Stimulated activated CD4-positive, alpha-beta T cell treated with anti-CD3 and anti-CD28 coated beads, TNF-alpha, amount 100 ng/mL, for 1 hour (primary cell): Measurements from ENCODE around the gene TRIM39.
"Not testable (repeated sequence)": the region's sequence is repeated elsewhere in the genome, so short reads cannot be mapped to it uniquely, and the experiment has no call there.

Experiments used
- DNase-seq, 3 donors: peaks; one replicate each; pipeline ENCODE4 v3.0.0-alpha.2; 2020; ENCODE audit warnings: low read depth in 3 of 3, low spot score in 1 of 3

Gene TRIM39

GRCh38 chr6:30326526-30327231 is at the start of gene TRIM39:
Gene TRIM39 (plus strand): TSS chr6:30326927. CDS start chr6:30329318, 2,391 bp downstream.
- DNase-seq: peak; percentile 57 to 79 (median 71)

- not testable (repeated sequence) for DNase-seq
These were observed 45.7 kb upstream of the TRIM39 start for GRCh38 chr6:30280988-30281387.

- DNase-seq: no peak
These were observed 44.2 kb upstream of the TRIM39 start for GRCh38 chr6:30282522-30282921.

- no peak for DNase-seq
These were observed 43.0 kb upstream of the TRIM39 start for GRCh38 chr6:30283761-30284160.

DNA sequence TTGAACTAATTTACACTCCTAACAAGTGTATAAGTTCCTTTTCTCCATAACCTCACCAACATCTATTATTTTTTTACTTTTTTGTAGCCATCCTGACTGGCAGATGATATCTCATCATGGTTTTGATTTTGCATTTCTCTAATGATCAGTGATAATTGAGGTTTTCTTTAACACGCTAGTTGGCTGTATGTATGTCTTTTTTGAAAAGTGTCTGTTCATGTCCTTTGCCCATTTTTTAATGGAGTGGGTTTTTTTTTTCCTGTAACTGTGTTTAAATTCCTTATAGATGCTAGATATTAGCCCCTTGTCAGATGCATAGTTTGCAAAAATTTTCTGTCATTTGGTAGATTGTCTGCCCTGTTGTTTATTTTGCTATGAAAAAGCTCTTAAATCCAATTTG is 39.6 kb upstream of the TRIM39 start:
- DNase-seq: no peak

DNA sequence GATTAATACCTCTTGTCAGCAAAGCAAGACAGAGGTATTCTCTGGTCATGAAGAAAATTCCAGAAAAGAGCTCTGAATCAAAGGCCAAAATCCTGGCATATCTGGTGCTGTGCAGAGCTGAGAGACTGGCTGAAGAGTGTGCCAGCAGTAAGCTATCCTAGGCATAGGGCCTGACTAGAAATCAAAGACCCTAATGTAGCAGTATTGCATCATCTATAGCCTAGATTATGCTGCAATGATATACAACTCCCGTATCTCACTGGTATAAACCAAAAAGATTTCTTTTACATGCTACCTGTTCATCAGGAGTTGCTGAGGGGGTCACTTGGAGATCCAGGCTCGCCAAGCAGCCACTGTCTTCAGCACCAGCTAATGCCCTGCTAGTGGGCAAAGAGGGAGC is 30.9 kb upstream of the TRIM39 start:
- no peak for DNase-seq

DNA sequence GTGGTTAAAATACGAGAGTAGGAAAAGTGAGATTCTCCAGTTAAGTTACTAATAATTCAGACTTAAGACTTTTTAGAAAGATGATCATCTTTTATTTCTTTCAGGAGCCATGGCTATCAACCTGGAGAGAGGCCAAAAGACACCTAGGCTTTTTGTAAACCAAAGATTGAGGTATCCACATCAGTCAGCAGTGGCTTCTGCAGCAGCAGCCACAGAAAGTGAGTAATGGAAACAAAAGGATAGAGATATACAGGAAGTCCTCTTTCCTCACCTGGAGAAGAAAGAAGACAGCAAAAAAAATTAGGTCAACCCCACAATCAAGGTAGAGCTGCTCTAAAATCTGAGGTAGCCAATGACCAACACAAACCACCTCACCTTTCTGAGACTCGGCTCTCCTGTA is 22.7 kb upstream of the TRIM39 start:
- DNase-seq: no peak

- DNase-seq: no peak
These were observed 15.6 kb upstream of the TRIM39 start for GRCh38 chr6:30311101-30311500.

- DNase-seq: no peak
These were observed 15.1 kb upstream of the TRIM39 start for GRCh38 chr6:30311671-30312070.

DNA sequence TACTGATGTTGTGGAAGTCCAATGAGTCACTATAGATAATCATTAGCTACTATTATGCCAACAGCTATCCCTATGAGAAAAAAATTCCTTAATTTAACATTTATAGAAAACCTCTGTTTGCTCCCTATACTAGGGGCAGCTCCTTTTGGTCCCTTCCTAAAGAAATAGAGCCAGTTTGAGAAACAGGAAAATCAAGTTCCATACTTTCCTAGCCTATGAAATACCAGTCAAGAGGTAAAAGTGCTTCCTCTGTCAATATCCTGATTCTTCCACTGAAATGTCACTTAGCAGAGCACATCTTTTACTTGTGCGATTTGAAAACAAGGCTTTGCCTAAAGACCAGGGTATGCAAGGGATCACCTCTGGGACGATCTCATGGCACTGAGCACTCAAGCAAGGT is 14.5 kb upstream of the TRIM39 start:
- no peak for DNase-seq

DNA sequence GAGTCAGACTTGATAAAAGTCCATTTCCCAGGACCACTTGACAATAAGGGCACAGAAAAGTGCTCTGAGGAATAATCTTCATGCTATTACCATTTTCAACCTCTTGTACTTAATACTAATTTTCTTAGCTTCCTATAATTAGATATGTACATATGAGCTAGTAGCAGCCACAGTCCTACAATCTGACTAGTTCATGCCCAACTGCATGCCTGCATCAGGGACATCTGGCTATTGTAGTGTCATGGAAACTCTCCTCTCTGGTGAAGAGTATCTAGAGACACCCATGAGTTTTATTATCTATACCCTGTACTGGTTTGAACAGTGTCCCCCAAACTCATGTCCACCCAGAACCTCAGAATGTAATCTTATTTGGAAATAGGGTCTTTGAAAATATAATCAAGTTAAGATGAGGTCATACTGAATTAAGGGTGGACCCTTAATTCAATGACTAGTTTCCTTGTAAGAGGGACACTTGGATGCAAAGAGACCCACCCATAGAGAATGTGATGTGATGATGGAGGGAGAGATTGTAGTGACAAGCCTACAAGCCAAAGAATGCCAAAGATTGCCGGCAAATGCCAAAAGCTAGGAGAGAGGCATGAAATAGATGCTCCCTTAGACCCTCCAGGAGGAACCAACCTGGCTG is 13.9 kb upstream of the TRIM39 start:
- no peak for DNase-seq

GRCh38 chr6:30315156-30315555 is 11.6 kb upstream of the TRIM39 start:
- DNase-seq: no peak

GRCh38 chr6:30317913-30318589 is 8.7 kb upstream of the TRIM39 start:
- no peak for DNase-seq

GRCh38 chr6:30319146-30319835 is 7.4 kb upstream of the TRIM39 start:
- DNase-seq: no peak

- DNase-seq: no peak
These were observed 4.9 kb upstream of the TRIM39 start for GRCh38 chr6:30321692-30322388.

DNA sequence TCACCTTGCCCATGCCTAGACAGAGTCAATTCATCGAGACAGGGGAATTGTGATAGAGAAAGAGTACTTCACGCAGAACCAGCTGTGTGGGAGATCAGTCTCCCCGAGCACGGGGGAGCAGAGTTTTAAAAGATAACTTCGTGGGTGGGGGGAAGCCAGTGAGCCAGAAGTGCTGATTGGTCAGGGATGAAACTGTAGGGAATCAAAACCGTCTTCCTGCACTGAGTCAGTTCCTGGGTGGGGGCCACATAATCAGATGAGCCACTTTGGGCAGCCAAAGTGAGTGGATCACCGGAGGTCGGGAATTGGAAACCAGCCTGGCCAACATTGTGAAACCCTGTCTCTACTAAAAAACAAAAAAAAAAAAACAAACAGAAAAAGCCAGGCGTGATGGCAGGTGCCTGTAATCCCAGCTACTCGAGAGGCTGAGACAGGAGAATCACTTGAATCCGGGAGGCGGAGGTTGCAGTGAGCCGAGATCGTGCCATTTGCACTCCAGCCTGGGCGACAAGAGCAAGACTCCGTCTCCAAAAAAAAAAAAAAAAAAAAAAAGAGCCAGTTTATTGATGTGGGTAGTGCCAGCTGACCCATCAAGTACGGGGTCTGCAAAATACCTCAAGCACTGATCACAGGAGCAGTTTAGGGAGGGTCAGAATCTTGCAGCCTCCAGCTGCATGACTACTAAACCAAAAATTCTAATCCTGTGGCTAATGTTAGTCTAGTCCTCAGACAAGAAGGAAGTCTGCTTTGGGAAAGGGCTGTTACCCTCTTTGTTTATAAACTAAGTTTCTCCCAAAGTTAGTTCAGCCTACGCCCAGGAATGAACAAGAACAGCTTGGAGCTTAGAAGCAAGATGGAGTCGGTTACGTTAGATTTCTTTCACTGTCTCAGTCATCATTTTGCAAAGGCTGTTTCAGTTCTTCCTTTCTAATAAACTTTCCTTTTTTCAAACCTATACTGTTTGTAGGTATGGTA is 3.9 kb upstream of the TRIM39 start:
- no peak for DNase-seq

DNA sequence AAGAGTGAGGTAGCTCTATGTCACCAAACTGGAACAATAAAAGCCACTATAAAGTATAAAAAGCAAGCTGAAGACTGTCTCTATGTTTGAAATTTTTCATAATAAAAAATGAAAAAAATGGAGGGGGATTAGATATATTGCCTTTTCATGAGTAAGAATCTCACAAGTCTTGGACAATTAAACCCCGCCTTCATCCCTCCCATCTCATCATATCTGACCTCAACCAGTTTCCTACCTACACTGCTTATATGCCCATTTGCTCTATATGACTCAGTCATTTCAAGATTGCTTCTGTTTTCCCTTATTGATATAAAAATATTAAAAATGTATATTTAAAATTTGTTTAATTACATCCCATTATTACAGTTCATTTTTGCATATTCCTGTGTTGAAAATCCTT is 2.9 kb upstream of the TRIM39 start:
- DNase-seq: no peak

- peak; percentile 58 to 72 (median 60) for DNase-seq
These were observed 1.4 kb upstream of the TRIM39 start for GRCh38 chr6:30325150-30325872.

DNA sequence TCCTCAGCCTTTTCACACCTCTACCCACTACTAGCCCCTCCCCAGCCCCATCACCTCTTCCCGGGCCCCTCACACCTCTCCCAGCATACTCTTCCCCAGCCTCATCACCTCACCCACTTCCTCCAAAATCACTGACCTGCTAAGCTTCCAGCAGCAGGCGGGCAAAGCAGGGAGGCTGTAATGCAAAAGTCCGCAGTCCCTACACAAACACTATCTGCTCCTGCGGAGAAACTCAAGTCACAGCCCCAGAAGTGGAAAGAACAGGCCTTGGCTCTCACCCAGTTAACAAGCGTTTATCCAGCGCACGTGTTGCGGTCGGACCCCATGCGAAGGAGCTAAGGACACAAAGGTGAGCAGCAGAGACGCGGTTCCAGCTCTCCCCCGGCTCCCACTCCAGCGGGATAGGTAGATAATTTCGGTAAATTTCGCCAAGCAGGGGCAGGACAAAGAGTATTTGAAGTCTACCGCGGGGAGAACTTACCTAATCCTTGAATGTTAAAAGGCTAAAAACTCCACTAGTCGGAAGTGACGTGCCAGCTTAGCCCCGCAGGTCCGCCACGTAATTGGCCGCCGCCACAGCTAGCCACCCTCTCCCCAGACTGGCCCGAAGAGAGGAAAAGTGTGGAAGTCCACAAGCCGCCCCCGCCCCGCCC is 728 bp upstream of the TRIM39 start:
- peak in 2 of 3 donors; percentile 44 to 54 for DNase-seq
